ENCODE data around the gene TBX10.

DNA sequence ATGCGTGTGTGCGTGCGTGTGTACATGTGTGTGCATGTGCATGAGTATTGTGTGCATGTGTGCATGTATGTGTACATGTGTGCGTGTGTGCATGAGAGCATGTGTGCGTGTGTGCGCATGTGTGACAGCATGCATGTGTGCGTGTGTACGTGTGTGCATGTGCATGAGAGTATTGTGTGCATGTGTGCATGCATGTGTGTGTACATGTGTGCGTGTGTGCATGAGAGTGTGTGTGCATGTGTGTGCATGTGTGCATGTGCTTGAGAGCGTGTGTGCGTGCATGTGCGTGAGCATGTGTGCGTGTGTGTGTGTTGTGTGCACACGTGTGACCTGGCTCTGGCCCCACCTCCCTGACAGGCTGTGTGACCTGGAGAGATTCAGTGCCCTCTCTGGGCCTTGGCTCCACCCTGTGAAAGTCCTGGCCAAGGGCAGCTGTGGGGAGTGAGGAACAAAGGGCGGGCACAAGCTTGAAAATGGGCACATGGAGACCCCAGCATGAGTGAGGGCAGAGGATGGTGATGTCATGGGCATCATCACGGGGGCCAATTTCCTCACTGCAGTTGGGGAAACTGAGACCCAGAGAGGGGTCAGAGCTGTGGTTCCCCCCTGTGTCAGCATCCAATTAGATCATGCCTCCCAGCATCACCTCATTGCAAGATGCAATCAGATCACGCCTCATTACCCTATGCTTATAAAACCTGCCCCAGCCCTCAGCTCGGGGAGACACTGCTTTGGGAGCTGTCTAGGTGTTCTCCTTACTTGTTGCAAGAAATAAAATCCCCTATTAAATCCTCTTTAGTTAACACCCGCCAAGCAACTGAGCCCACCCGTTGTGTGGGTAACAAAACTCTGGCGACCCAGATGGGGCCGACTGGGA lies 10.3 kb upstream of the TBX10 start:
- TF ChIP-seq EZH2phosphoT487 (conservative IDR thresholded peaks at IDR 0.05; ENCODE audit: low read length): no peak
- TF ChIP-seq, protein P1, sequence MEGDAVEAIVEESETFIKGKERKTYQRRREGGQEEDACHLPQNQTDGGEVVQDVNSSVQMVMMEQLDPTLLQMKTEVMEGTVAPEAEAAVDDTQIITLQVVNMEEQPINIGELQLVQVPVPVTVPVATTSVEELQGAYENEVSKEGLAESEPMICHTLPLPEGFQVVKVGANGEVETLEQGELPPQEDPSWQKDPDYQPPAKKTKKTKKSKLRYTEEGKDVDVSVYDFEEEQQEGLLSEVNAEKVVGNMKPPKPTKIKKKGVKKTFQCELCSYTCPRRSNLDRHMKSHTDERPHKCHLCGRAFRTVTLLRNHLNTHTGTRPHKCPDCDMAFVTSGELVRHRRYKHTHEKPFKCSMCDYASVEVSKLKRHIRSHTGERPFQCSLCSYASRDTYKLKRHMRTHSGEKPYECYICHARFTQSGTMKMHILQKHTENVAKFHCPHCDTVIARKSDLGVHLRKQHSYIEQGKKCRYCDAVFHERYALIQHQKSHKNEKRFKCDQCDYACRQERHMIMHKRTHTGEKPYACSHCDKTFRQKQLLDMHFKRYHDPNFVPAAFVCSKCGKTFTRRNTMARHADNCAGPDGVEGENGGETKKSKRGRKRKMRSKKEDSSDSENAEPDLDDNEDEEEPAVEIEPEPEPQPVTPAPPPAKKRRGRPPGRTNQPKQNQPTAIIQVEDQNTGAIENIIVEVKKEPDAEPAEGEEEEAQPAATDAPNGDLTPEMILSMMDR (IDR thresholded peaks at IDR 0.05; ENCODE audit: insufficient read depth, low read length, poor library complexity, severe bottlenecking): no peak
